Omental fat pad (tissue), 4 donors: Measurements from ENCODE around the gene PPP3CA. TPM values are rescaled to one million over a fixed set of nuclear protein-coding genes. Genes with fewer than 3 reads are reported as not detected.

Source experiments
- ATAC-seq: fragments of 150-250 bp; one replicate; pipeline ENCODE4 v1.9.1; 2016; ENCODE audit warnings: mild to moderate bottlenecking, moderate library complexity; ENCODE audit not compliant: low FRiP score
- DNase-seq: peaks from one replicate; pipeline ENCODE4 v3.0.0-alpha.2; 2019; ENCODE audit warnings: low spot score
- total RNA-seq, 4 donors: library from RNA; depleted of rRNA; stranded (reverse); fragments of >200 nt; gene quantifications; one replicate each; pipeline ENCODE4 v1.1.0, GENCODE V29; 2016
- TF ChIP-seq, protein P1 (sequence below), 3 donors: fragments of 450-650 bp; IDR thresholded peaks; one replicate each; pipeline ENCODE4 v1.5.1; 2016 to 2017; ENCODE audit warnings: antibody characterized with exemption in 3 of 3, mild to moderate bottlenecking in 3 of 3, moderate library complexity in 2 of 3

Gene PPP3CA
- total RNA-seq, 4 donors from 2014 or later: 29.8 to 56.6 (median 35.3) TPM

DNA sequence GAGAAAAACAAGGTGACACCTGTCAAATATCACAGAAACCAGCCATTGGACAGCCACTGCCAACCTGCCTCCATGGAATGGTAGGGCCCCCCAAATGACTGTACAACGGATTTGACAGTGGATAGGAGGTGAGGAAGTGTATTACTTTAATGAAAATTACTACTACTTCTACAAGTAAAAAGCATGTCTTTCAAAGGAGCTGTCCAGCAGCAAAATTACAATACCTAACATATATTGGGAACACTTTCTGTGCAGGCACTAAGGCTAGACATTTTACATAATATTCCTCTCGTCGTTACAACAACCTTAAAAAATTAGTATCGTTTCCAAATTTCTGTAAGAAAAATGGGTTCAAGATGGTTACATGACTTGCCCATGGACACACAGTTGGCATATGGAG is 14.9 kb downstream of the PPP3CA start:
- TF ChIP-seq, protein P1, sequence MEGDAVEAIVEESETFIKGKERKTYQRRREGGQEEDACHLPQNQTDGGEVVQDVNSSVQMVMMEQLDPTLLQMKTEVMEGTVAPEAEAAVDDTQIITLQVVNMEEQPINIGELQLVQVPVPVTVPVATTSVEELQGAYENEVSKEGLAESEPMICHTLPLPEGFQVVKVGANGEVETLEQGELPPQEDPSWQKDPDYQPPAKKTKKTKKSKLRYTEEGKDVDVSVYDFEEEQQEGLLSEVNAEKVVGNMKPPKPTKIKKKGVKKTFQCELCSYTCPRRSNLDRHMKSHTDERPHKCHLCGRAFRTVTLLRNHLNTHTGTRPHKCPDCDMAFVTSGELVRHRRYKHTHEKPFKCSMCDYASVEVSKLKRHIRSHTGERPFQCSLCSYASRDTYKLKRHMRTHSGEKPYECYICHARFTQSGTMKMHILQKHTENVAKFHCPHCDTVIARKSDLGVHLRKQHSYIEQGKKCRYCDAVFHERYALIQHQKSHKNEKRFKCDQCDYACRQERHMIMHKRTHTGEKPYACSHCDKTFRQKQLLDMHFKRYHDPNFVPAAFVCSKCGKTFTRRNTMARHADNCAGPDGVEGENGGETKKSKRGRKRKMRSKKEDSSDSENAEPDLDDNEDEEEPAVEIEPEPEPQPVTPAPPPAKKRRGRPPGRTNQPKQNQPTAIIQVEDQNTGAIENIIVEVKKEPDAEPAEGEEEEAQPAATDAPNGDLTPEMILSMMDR (IDR thresholded peaks at IDR 0.05): no peak
- DNase-seq (no peak), ATAC-seq (no peak)

- ATAC-seq (no peak), DNase-seq (no peak)
- TF ChIP-seq, protein P1 (IDR thresholded peaks at IDR 0.05): no peak
These were observed 16.3 kb downstream of the PPP3CA start for GRCh38 chr4:101331017-101331416.

- DNase-seq (no peak), ATAC-seq (no peak)
- TF ChIP-seq, protein P1 (IDR thresholded peaks at IDR 0.05): no peak
These were observed 17.7 kb downstream of the PPP3CA start for GRCh38 chr4:101329592-101329991.

DNA sequence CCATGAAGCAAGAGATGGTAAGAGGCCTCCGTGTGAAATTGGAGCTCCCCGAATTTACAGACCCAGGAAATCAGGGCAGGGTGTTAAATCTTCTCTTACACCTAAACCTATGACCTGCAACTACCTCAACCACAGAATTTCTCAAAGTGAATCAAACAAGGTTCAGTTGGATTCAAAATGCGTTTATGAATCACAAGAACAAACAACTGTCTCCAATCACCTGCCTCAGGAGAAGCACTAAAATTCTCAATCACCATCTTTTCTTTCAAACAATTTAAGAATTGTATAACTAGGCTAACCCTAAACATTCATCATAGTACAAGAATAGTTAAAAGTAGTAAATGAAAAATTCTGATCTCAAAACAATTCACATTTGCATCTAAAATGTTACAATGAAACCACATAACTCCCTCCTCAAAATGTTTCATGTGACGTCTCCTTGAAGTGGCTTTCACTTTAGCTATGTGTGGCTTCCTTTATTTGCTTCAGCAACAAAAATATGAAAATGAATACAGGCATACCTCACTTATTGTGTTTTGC is 19.2 kb downstream of the PPP3CA start:
- TF ChIP-seq, protein P1 (IDR thresholded peaks at IDR 0.05): no peak
- ATAC-seq (no peak), DNase-seq (no peak)

DNA sequence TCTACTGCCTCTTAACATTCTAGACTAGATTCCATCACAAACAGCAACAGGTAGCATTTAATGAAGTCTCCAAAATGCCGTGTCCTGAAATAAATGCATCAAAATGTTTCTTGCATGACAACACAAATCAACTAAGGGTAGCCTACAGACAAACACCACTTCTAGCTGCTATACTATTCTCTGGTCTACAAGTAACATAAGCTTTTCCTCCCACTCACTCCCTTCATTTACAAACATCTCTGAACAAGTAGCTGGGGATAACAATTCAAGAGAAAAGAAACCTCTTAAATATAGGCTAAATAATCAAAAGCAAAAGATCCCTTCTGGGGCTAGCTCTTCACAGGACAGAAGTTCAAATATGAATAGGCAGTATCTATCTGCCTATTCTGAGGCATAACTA is 20.8 kb downstream of the PPP3CA start:
- no peak for ATAC-seq
- no peak for DNase-seq
- TF ChIP-seq, protein P1 (IDR thresholded peaks at IDR 0.05): no peak

DNA sequence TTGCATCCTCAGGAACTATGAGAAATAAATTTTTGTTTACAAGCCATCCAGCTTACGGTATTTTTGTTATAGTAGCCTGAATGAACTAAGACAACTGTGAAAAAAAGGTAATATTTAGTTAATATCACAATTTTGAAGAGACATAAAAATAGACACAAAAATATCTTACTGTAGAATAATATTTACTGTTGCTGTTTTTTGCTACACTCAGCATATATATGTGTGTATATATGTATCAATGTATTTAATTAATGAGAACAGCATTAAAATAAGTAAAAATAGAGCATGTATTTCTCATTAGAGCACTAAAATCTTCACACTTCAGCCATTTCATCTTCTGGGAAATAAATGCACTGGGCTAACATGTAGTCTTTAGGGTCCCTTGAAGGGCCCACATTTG is 24.6 kb downstream of the PPP3CA start:
- TF ChIP-seq, protein P1 (IDR thresholded peaks at IDR 0.05): no peak
- ATAC-seq (no peak), DNase-seq (no peak)

GRCh38 chr4:101321481-101322042 is 25.8 kb downstream of the PPP3CA start:
- no peak for ATAC-seq
- TF ChIP-seq, protein P1 (IDR thresholded peaks at IDR 0.05): no peak
- no peak for DNase-seq
